Measurements from ENCODE around the gene KRT86. TPM values are rescaled to one million over a fixed set of nuclear protein-coding genes. Genes with fewer than 3 reads are reported as not detected.

KRT86 gene
- total RNA-seq, 4 donors from 2014 or later: 3.6 TPM; not detected in 3

- Histone ChIP-seq H3K36me3 (no peaks in the 10 kb centered on the region), H3K4me3 (no peak overlapping the region), H3K4me1 (peaks cover 11 to 28% (median 16%) of the 10 kb centered on the region in 4 donors), H3K27me3 (peaks cover 2% of the 10 kb centered on the region), H3K27ac (peak overlapping the region; percentile 4 to 61 (median 32)), H3K9me3 (no peaks in the 10 kb centered on the region)
- peak; percentile 58 for DNase-seq
- intact Hi-C loops (cut with DNase I; ENCODE audit: low total_unique reads) (no loop called here), in situ Hi-C loops (cut with MboI; ENCODE audit: low pct_ligation_motif_present in 1 of 4, low pct_unique_long_range_greater_than_20kb in 1 of 4, low sequenced_read_pairs in 3 of 4) (no loop called here)
- WGBS, 2 donors (ENCODE audit: low coverage in 1 of 2): 39 to 44% methylated on average over 5 to 11 of the region's 12 CpGs
- TF ChIP-seq, protein P1, sequence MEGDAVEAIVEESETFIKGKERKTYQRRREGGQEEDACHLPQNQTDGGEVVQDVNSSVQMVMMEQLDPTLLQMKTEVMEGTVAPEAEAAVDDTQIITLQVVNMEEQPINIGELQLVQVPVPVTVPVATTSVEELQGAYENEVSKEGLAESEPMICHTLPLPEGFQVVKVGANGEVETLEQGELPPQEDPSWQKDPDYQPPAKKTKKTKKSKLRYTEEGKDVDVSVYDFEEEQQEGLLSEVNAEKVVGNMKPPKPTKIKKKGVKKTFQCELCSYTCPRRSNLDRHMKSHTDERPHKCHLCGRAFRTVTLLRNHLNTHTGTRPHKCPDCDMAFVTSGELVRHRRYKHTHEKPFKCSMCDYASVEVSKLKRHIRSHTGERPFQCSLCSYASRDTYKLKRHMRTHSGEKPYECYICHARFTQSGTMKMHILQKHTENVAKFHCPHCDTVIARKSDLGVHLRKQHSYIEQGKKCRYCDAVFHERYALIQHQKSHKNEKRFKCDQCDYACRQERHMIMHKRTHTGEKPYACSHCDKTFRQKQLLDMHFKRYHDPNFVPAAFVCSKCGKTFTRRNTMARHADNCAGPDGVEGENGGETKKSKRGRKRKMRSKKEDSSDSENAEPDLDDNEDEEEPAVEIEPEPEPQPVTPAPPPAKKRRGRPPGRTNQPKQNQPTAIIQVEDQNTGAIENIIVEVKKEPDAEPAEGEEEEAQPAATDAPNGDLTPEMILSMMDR (IDR thresholded peaks at IDR 0.05): no peak
- TF ChIP-seq EP300 (IDR thresholded peaks at IDR 0.05; ENCODE audit: low read depth) (no peak), POLR2AphosphoS5 (IDR thresholded peaks at IDR 0.05) (no peak)
These were observed 30.4 kb upstream of the KRT86 start for GRCh38 chr12:52243856-52244614.

DNA sequence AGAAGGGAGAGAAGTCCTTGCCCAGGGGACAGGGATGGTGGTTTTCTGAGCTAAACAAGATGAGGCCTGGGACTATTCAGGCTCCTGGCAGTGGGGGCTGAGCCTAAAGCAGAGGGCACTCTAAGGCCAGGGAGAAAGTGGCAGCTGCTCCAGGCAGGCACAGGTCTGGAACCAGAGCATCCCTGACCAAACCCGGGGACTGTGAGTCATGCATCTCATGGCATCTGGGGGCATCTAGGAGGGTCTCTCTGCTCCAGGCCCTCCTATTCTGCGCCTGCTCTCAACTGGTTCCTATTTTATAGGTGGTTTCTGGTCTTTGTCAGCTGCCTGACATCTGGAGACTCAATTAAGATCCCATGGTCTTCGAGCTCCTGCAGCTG is 29.8 kb upstream of the KRT86 start:
- Histone ChIP-seq H3K4me1 (peaks cover 11 to 28% (median 16%) of the 10 kb centered on the region in 4 donors), H3K36me3 (no peaks in the 10 kb centered on the region), H3K27ac (peak overlapping the region; percentile 4 to 61 (median 32)), H3K27me3 (peaks cover 8% of the 10 kb centered on the region), H3K4me3 (no peak overlapping the region), H3K9me3 (no peaks in the 10 kb centered on the region)
- 20 to 60% methylated on average over 1 to 3 of the region's 3 CpGs for WGBS, 2 donors (ENCODE audit: low coverage in 1 of 2)
- in situ Hi-C loops (cut with MboI; ENCODE audit: low pct_ligation_motif_present in 1 of 4, low pct_unique_long_range_greater_than_20kb in 1 of 4, low sequenced_read_pairs in 3 of 4): no loop called here
- intact Hi-C loops (cut with DNase I; ENCODE audit: low total_unique reads): no loop called here
- DNase-seq: no peak
- no peak for TF ChIP-seq EP300 (IDR thresholded peaks at IDR 0.05; ENCODE audit: low read depth)
- TF ChIP-seq POLR2A (IDR thresholded peaks at IDR 0.05): no peak
- no peak for TF ChIP-seq POLR2AphosphoS5 (IDR thresholded peaks at IDR 0.05)
- TF ChIP-seq, protein P1 (IDR thresholded peaks at IDR 0.05): no peak

DNA sequence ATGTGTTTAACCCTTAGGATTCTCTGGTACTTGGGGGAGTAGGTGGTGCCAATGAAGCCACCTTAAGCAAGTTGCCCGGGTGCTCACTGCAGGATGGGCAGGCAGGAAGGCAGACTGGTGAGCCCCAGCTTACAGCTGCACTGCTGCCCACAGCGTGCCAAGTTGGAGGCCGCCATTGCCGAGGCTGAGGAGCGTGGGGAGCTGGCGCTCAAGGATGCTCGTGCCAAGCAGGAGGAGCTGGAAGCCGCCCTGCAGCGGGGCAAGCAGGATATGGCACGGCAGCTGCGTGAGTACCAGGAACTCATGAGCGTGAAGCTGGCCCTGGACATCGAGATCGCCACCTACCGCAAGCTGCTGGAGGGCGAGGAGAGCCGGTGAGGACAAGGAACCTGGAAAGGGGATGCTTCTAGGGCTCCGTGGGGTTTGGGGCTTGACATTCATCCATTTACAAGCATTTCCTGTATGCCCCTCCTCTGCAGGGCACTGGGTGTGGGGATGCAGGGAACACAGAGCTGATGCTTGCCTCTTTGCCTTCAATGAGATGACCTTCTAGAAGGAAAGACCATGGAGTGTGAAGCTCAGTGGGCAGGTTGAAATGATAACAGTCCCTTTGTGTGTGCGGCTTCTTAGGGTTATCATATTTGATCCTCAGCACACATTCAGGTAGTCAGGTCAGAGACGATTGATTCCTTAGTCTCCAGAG is 29.0 kb upstream of the KRT86 start:
- Histone ChIP-seq H3K4me3 (no peak overlapping the region), H3K27ac (no peak overlapping the region), H3K27me3 (peaks cover 16% of the 10 kb centered on the region), H3K36me3 (no peaks in the 10 kb centered on the region), H3K9me3 (no peaks in the 10 kb centered on the region), H3K4me1 (peaks cover 11 to 28% (median 16%) of the 10 kb centered on the region in 4 donors)
- intact Hi-C loops (cut with DNase I; ENCODE audit: low total_unique reads): no loop called here
- TF ChIP-seq, protein P1 (IDR thresholded peaks at IDR 0.05): no peak
- no peak for TF ChIP-seq EP300 (IDR thresholded peaks at IDR 0.05; ENCODE audit: low read depth)
- TF ChIP-seq POLR2A (IDR thresholded peaks at IDR 0.05): no peak
- no peak for TF ChIP-seq POLR2AphosphoS5 (IDR thresholded peaks at IDR 0.05)
- in situ Hi-C loops (cut with MboI; ENCODE audit: low pct_ligation_motif_present in 1 of 4, low pct_unique_long_range_greater_than_20kb in 1 of 4, low sequenced_read_pairs in 3 of 4): no loop called here
- WGBS, 2 donors (ENCODE audit: low coverage in 1 of 2): 90 to 95% methylated on average over 16 to 20 of the region's 20 CpGs
- DNase-seq: no peak

- Histone ChIP-seq H3K27me3 (peaks cover 20% of the 10 kb centered on the region), H3K4me3 (no peak overlapping the region), H3K36me3 (no peaks in the 10 kb centered on the region), H3K9me3 (no peaks in the 10 kb centered on the region), H3K27ac (no peak overlapping the region), H3K4me1 (peaks cover 11 to 28% (median 16%) of the 10 kb centered on the region in 4 donors)
- in situ Hi-C loops (cut with MboI; ENCODE audit: low pct_ligation_motif_present in 1 of 4, low pct_unique_long_range_greater_than_20kb in 1 of 4, low sequenced_read_pairs in 3 of 4) (no loop called here), intact Hi-C loops (cut with DNase I; ENCODE audit: low total_unique reads) (no loop called here)
- no peak for DNase-seq
- 40 to 83% methylated on average over 2 to 7 of the region's 7 CpGs for WGBS, 2 donors (ENCODE audit: low coverage in 1 of 2)
- TF ChIP-seq, protein P1 (IDR thresholded peaks at IDR 0.05): no peak
- TF ChIP-seq EP300 (IDR thresholded peaks at IDR 0.05; ENCODE audit: low read depth): no peak
- no peak for TF ChIP-seq POLR2A (IDR thresholded peaks at IDR 0.05)
- no peak for TF ChIP-seq POLR2AphosphoS5 (IDR thresholded peaks at IDR 0.05)
These were observed 28.4 kb upstream of the KRT86 start for GRCh38 chr12:52245962-52246569.

Data from transverse colon (tissue), 4 donors.